Muscle of leg (tissue), 11 donors: ENCODE measurements around the gene ZNF512. TPM values are rescaled to one million over a fixed set of nuclear protein-coding genes. Genes with fewer than 3 reads are reported as not detected.
A peak's percentile ranks its signal among the peaks of the same experiment; 100 is the strongest.
"Not testable (repeated sequence)": the region's sequence is repeated elsewhere in the genome, so short reads cannot be mapped to it uniquely, and the experiment has no call there.

ENCODE experiments used
- DNase-seq: peaks from one replicate; pipeline ENCODE4 v3.0.0; 2013
- H3K27ac ChIP-seq: one replicate; pipeline ENCODE4 v1.5.1; 2013; ENCODE audit warnings: mild to moderate bottlenecking, low read length, control low read depth
- H3K27me3 ChIP-seq: one replicate; pipeline ENCODE4 v1.6.1; 2013; ENCODE audit warnings: low read length; ENCODE audit not compliant: control insufficient read depth, insufficient read depth
- H3K36me3 ChIP-seq: one replicate; pipeline ENCODE4 v1.6.1; 2013; ENCODE audit warnings: low read length; ENCODE audit not compliant: control insufficient read depth, insufficient read depth
- H3K4me1 ChIP-seq: one replicate; pipeline ENCODE4 v1.6.1; 2013; ENCODE audit warnings: low read length; ENCODE audit not compliant: control insufficient read depth, insufficient read depth
- H3K4me3 ChIP-seq: one replicate; pipeline ENCODE4 v1.5.1; 2013; ENCODE audit warnings: low read length, control low read depth
- H3K9me3 ChIP-seq: replicated peaks from 2 replicates; pipeline ENCODE4 v1.6.1; 2013; ENCODE audit warnings: low read depth, low read length; ENCODE audit not compliant: control insufficient read depth
- whole genome bisulfite sequencing: methylation state at CpG from one replicate; pipeline ENCODE4 v1.1.5; 2013; ENCODE audit warnings: missing lambda C conversion rate; ENCODE audit not compliant: insufficient coverage; 5-methylcytosine and 5-hydroxymethylcytosine counted together
- polyA plus RNA-seq, 8 donors: library from polyadenylated mRNA; unstranded; fragments of 120-200 nt; gene quantifications; one replicate each; pipeline versions ENCODE4 v1.2.1 to v1.2.3, GENCODE V29; 2013; ENCODE audit warnings: inconsistent platforms in 1 of 8, low replicate concordance in 1 of 8; ENCODE audit not compliant: insufficient read length in 8 of 8, insufficient read depth in 1 of 8
- total RNA-seq: library from RNA; stranded (reverse); fragments of 120-200 nt; gene quantifications from one replicate; pipeline ENCODE4 v1.2.4, GENCODE V29; 2013

The ZNF512 gene
- total and polyA plus RNA-seq, 9 donors: 37.1 to 46.4 (median 40.7) TPM

DNA sequence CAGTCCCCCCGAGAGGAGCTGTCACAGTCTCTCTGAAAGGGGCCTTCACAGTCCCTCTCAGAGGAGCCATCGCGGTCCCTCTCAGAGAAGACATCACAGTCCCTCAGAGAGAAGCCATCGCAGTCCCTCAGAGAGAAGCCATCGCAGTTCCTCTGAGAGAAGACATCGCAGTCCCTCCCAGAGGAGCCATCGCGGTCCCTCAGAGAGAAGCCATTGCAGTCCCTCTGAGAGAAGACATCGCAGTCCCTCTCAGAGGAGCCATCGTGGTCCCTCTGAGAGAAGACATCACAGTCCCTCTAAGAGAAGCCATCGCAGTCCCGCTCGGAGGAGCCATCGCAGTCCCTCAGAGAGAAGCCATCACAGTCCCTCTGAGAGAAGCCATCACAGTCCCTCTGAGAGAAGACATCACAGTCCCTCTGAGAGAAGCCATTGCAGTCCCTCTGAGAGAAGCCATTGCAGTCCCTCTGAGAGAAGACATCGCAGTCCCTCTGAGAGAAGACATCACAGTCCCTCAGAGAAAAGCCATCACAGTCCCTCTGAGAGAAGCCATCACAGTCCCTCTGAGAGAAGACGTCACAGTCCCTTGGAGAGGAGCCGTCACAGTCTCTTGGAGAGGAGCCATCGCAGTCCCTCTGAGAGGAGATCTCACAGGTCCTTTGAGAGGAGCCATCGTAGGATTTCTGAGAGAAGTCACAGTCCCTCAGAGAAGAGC, 1.3 kb upstream of the ZNF512 start:
- H3K4me1 ChIP-seq: peaks cover 14% of the 10 kb centered on the region
- no peak overlapping the region for H3K4me3 ChIP-seq
- peaks cover 3% of the 10 kb centered on the region for H3K27me3 ChIP-seq
- no peak overlapping the region for H3K27ac ChIP-seq
- DNase-seq: no peak
- no peaks in the 10 kb centered on the region for H3K36me3 ChIP-seq
- WGBS: 94% methylated on average over 13 of the region's 19 CpGs
- H3K9me3 ChIP-seq: peaks cover 10% of the 10 kb centered on the region

DNA sequence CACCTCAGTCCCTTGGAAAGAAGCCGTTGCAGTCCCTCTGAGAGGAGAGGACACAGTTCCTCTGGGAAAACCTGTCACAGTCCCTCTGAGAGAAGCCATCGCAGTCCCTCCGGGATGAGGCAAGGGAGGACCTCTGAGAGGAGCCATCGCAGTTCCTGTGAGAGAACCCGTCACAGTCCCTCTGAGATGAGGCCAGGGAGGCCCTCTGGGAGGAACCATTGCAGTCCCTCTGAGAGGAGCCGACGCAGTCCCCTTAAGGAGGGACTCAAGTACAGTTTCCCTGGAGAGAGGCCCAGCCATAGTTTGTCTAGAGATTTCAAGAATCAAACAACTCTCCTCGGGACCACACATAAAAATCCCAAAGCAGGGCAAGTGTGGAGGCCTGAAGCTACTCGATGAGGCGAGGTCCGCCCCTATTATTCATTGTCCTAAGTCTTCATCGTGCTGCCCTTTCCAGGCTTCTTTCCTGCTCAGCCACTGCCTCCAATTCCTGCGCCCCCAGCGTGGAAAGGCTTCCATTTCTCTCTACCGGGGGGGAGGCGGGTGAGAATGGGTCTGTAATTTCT, 630 bp upstream of the ZNF512 start:
- Histone ChIP-seq H3K9me3 (peaks cover 8% of the 10 kb centered on the region), H3K27me3 (peaks cover 3% of the 10 kb centered on the region), H3K36me3 (no peaks in the 10 kb centered on the region), H3K4me1 (peaks cover 14% of the 10 kb centered on the region), H3K27ac (peak overlapping the region; percentile 75), H3K4me3 (peak overlapping the region; percentile 90)
- WGBS: 82% methylated on average over 5 of the region's 16 CpGs
- DNase-seq: peak; percentile 3

DNA sequence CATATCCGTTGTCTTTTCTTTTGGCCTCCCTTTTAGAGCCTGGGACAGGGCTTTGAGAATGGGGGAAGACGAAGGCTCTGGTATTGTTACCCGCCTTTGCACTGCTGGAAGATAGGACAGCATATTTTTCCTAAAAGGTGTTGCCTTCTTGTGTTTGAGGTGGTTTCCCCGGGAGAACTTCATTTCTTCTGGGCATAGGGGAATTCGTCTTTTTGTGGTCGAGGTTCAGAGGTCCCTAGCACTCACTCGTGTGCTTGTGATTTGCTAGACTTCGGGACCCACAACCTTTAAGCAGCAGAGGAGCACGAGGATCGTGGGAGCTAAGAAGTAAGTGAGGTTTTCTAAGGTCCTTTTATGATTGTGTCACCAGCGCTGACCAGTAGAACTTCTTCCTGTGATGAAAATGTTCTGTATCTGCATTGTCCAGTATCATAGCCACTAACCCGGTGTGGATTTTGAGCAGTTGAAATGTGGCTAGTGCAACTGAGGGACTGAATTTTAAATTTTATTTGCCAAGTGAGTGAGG, 611 bp downstream of the ZNF512 start:
- 11% methylated on average over 11 of the region's 12 CpGs for WGBS
- Histone ChIP-seq H3K36me3 (no peaks in the 10 kb centered on the region), H3K4me3 (peak overlapping the region; percentile 90), H3K27me3 (peaks cover 3% of the 10 kb centered on the region), H3K4me1 (peaks cover 14% of the 10 kb centered on the region), H3K9me3 (peaks cover 4% of the 10 kb centered on the region), H3K27ac (peak overlapping the region; percentile 75)
- no peak for DNase-seq

DNA sequence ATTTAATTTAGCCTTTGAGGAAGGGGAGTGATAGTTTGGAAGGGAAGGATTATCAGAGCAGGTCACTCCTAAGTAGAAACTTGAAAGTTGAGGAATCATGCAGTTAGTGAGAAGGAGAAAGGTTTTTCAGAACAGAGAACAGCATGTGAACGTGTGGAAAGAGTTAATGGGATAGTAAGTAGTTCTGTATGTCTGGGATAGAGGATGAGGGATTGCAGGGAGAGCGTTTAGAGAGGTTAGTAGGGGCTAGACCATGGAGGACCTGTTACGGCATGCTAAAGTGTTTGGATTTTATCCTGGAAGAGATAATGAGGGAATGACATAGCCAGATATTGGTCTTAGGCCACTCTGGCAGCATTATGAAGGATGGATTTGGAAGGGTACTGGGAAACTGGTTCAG, 1.8 kb downstream of the ZNF512 start:
- peaks cover 14% of the 10 kb centered on the region for H3K4me1 ChIP-seq
- no peak overlapping the region for H3K4me3 ChIP-seq
- H3K36me3 ChIP-seq: no peaks in the 10 kb centered on the region
- H3K27me3 ChIP-seq: peaks cover 3% of the 10 kb centered on the region
- 85% methylated on average over 3 of the region's 3 CpGs for WGBS
- no peak for DNase-seq
- H3K9me3 ChIP-seq: peaks cover 4% of the 10 kb centered on the region
- H3K27ac ChIP-seq: no peak overlapping the region

DNA sequence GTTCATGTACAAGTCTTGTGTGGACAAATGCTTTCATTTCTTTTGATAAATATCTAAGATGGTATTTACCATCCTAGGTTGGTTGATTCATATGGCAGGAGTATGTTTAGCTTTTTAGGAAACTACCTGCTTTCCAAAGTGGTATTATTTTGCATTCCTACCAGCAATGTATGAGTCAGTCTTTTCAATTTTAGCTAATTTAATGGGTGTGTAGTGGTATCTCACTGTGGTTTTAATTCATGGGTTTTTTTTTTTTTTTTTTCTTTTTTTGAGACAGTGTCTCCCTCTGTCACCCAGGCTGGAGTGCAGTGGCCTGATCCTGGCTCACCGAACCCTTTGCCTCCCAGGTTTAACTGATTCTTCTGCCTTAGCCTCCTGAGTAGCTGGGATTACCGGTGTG, 4.2 kb downstream of the ZNF512 start:
- peaks cover 12% of the 10 kb centered on the region for H3K9me3 ChIP-seq
- H3K4me1 ChIP-seq: peaks cover 14% of the 10 kb centered on the region
- no peak overlapping the region for H3K27ac ChIP-seq
- no peak for DNase-seq
- peaks cover 1% of the 10 kb centered on the region for H3K27me3 ChIP-seq
- H3K36me3 ChIP-seq: no peaks in the 10 kb centered on the region
- no CpG with 5 or more reads among the region's 2 CpGs for WGBS
- H3K4me3 ChIP-seq: no peak overlapping the region

DNA sequence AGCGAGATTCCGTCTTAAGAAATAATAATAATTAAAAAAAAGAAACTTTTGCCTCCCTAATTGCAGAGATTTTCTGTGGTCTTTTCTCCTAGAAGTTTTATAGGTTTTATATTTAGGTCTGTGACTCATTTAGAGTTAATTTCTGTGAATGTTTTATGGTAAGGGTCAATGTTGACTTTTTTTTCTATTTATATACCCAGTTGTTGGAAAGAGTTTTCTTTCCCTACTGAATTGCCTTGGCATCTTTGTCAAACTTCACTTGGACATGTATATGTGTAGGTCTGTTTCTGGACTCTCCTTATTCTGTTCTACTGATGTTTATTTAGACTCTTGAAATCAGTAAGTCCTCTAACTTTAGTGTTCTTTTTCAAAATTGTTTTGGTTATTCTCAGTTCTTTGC, 5.5 kb downstream of the ZNF512 start:
- Histone ChIP-seq H3K27me3 (no peaks in the 10 kb centered on the region), H3K9me3 (peaks cover 16% of the 10 kb centered on the region), H3K27ac (no peak overlapping the region), H3K4me3 (no peak overlapping the region), H3K4me1 (peaks cover 7% of the 10 kb centered on the region), H3K36me3 (no peaks in the 10 kb centered on the region)
- DNase-seq: no peak
- no CpG with 5 or more reads among the region's 2 CpGs for WGBS

DNA sequence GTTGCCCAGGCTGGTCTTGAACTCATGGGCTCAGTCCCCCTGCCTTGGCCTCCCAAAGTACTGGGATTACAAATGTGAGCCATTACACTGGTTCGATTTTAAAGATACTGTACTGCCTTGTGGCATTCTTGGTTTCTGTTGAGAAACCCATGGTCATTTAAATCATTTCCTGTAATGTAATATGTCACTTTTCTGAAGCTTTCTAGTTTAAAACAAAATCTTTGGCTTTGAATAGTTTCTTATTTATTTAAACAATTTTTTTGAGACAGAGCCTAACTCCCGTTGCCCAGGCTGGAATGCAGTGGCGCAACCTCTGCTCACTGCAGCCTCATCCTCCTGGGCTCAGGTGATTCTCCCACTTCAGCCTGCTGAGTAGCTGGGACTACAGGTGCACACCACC, 8.9 kb downstream of the ZNF512 start:
- Histone ChIP-seq H3K4me1 (no peaks in the 10 kb centered on the region), H3K27ac (no peak overlapping the region), H3K9me3 (peaks cover 33% of the 10 kb centered on the region), H3K4me3 (no peak overlapping the region), H3K36me3 (no peaks in the 10 kb centered on the region), H3K27me3 (no peaks in the 10 kb centered on the region)
- no peak for DNase-seq
- WGBS: 100% methylated on average over 2 of the region's 3 CpGs

DNA sequence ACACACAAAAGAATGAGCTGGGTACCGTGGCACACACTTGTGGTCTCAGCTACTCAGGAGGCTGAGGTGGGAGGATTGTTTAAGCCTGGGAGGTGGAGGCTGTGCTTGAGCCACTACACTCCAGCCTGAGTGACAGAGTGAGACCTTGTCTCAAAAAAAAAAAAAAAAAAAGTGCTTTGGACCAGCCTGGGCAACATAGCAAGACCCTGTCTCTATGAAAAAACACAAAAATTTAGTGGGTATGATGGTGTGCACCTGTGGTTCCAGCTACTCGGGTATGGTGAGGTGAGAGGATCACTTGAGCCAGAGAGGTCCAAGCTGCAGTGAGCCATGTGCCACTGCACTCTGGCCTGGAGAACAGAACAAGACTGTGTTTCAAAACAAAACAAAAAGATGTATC, 10.4 kb downstream of the ZNF512 start:
- WGBS: 100% methylated on average over 1 of the region's 2 CpGs
- no peaks in the 10 kb centered on the region for H3K4me1 ChIP-seq
- no peak overlapping the region for H3K4me3 ChIP-seq
- no peaks in the 10 kb centered on the region for H3K27me3 ChIP-seq
- no peak overlapping the region for H3K27ac ChIP-seq
- no peaks in the 10 kb centered on the region for H3K36me3 ChIP-seq
- DNase-seq: no peak
- peaks cover 31% of the 10 kb centered on the region for H3K9me3 ChIP-seq

DNA sequence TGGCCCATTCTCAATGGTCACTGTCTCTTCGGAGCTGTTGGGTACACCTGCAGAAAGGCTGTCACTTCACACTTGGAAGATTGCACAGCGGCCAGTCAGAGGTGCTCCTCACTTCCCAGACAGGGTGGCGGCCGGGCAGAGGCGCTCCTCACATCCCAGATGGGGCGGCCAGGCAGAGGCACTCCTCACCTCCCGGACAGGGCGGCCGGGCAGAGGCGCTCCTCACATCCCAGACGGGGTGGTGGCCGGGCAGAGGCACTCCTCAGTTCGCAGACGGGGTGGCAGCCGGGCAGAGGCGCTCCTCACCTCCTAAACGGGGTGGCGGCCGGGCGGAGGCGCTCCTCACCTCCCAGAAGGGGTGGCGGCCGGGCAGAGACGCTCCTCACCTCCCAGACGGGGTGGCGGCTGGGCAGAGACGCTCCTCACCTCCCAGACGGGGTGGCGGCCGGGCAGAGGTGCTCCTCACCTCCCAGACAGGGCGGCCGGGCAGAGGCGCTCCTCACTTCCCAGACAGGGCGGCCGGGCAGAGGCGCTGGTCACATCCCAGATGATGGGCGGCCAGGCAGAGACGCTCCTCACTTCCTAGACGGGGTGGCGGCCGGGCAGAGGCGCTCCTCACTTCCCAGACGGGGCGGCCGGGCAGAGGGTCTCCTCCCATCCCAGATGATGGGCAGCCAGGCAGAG, 11.3 kb downstream of the ZNF512 start:
- H3K27ac ChIP-seq, DNase-seq, H3K36me3 ChIP-seq, H3K27me3 ChIP-seq, H3K4me3 ChIP-seq, H3K4me1 ChIP-seq: not testable (repeated sequence)
- WGBS: 99% methylated on average over 38 of the region's 45 CpGs
- H3K9me3 ChIP-seq: peaks cover 30% of the 10 kb centered on the region

DNA sequence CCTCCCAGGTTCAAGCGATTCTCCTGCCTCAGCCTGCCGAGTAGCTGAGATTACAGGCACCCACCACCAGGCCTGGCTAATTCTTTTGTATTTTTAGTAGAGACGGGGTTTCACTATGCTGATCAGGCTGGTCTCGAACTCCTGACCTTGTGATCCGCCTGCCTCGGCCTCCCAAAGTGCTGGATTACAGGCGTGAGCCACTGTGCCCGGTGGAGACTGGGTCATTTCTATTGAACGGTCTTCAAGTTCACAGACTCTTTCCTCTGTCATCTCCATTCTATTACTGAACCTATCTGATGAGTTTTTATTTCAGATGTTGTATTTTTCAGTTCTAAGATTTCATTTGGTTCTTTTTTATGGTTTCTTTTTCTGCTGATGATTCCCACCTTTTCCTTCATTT, 12.6 kb downstream of the ZNF512 start:
- not testable (repeated sequence) for H3K4me1 ChIP-seq, H3K27me3 ChIP-seq, DNase-seq, H3K27ac ChIP-seq, H3K4me3 ChIP-seq
- H3K36me3 ChIP-seq: peaks cover 11% of the 10 kb centered on the region
- H3K9me3 ChIP-seq: peaks cover 27% of the 10 kb centered on the region
- 100% methylated on average over 6 of the region's 9 CpGs for WGBS
